Endometrium (tissue), 2 donors: ENCODE measurements around the gene TFPI.

ENCODE experiments used
- FAIRE-seq: peaks from 2 replicates; lab custom pipeline; 2012; peaks lifted over from hg19 to GRCh38; lab: Jason Lieb, UNC
- donor health status: control.
- donor health status: control.

The TFPI gene

DNA sequence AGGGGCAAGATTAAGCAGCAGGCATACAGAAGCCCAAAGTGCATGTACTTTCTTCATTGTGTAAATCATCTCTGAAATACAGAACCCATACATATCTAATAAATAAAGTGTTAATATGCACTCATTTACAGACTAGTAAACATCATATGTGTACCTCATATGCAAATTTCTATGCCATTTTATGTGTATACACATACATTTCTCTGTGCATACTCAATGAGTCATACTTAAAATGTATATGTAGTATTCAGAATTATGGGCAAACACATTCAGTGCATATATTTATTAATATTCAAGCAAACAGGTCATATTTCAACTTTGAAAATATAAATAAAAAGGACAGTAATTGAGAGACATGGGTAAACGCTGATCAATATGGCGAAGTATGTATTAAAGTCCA, 50.5 kb downstream of the TFPI start:
- FAIRE-seq = no peak

GRCh38 chr2:187502467-187502866, 51.8 kb downstream of the TFPI start:
- FAIRE-seq = no peak

- no peak for FAIRE-seq
These were observed 53.5 kb downstream of the TFPI start for GRCh38 chr2:187500585-187501359.

- peak; percentile 93 for FAIRE-seq
These were observed 54.2 kb downstream of the TFPI start for GRCh38 chr2:187499941-187500532.

- FAIRE-seq = peak; percentile 93
These were observed 56.3 kb downstream of the TFPI start for GRCh38 chr2:187497858-187498463.

- no peak for FAIRE-seq
These were observed 57.1 kb downstream of the TFPI start for GRCh38 chr2:187497140-187497539.

DNA sequence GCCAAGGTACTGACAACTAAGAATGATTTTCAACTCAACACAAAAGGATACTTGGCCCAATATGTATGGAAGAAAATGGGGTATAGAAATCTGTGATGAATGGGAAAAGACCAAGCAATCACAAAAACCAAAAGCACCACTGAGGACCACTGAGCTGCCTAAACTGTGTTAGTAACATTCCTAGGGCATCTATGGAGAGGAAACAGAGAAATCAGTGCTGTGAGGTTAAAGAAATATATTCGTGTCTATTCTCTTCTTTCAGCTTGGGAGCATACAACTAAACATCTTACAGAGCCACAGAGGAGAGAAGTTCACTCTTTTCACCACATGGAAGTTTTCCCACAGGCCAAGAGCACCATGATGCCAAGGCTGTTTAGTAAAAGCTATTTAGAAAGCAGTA, 58.9 kb downstream of the TFPI start:
- no peak for FAIRE-seq

DNA sequence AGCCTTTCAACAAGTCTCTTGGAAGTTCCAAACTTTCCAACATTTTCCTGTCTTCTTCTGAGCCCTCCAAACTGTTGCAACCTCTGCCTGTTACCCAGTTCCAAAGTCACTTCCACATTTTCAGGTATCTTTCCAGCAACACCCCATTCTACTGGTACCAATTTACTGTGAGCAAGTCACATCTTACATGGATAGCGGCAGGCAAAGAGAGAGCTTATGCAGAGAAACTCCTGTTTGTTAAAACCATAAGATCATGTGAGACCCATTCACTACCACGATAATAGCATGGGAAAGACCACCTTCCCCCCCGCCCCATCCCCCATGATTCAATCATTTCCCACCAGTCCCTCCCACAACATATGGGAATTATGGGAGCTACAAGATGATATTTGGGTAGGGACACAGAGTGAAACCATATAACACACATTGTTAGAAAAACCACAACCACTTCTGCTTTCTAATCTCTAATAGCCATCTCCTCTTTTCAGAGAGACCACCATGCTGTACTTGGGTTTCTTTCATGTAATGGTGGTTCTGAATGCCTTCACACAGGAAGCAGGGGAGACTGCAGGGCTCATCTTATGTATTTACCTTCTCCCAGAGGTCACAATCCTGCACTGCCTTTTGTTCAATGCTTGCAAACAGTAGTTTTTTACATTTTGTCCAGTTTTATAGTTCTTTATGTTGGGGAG, 60.2 kb downstream of the TFPI start:
- FAIRE-seq = no peak

- FAIRE-seq = no peak
These were observed 61.1 kb downstream of the TFPI start for GRCh38 chr2:187493180-187493579.

GRCh38 chr2:187486241-187486640, 68.0 kb downstream of the TFPI start:
- no peak for FAIRE-seq

DNA sequence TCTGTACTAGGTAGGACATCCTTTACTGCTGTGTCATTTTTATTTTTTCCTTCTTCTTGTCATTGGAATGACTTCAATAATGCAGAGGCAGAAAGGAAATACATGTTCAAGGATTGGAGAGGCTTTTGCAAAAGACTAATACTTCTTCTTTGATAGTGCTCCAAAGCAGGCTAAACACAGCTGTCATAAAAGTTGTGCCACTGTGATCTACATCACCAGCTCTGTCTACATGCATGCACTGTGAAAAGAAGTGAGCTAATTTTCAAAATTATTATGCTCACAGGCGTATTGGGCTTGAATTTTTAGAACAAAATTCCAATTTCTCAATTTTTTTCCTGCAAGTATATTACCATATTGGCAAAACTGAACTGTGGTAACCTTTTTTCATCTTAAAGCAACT, 68.7 kb downstream of the TFPI start:
- FAIRE-seq = no peak

DNA sequence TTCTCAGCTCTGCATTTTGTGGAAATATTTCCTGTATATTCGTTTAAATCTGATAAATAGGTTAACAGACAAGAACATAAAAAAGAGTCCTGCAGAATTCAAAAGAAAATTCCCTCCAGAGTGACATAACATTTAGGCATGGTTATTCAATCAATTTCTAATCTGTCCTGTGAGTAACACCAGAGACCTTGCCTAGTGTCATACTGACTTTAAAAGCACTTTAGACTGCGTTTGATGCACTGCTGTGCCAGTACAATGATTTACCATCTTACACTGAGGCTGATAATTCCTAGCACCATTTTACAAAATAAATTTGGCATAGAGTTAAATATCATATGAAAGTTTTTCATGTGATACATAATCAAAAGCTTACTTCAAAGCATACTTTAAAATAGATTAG, 70.7 kb downstream of the TFPI start:
- no peak for FAIRE-seq

DNA sequence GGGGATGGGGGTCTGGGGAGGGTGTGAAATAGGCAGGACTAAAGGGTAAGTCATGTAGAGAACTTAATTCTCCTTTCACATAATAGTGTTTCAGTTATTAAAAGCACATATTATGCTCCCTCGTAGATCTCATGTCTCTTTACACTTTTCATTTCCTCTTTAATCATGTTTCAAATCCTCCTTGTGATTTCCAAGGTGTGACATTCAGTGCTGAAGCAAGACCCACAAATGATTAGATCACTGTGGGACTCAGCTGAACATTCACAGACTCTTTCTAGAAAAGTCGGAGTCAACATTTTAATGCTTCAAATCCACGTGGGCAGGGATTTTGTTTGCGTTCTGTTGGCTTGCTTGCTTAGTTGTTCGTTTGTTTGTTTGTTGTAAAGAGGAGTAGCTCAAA, 71.4 kb downstream of the TFPI start:
- no peak for FAIRE-seq

- FAIRE-seq = no peak
These were observed 72.7 kb downstream of the TFPI start for GRCh38 chr2:187481543-187481942.

DNA sequence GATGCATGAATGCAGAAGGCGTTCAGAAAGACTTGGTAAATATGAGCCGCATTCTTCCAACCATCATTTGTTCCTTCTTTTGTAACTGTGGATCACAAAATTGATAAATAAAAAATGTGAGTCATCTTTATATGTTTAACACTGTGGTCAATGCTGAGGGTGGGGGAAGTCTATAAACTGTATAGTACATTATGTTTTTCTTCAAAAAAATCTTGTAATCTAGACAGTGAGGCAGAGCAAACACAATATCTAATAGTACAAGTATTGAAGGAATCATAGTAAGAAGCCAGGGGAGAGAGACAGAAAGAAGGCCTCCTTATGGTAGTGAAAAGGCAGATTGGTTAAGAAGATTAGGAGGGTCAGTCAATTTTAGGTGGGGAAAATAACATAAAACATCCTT, 75.5 kb downstream of the TFPI start:
- no peak for FAIRE-seq

DNA sequence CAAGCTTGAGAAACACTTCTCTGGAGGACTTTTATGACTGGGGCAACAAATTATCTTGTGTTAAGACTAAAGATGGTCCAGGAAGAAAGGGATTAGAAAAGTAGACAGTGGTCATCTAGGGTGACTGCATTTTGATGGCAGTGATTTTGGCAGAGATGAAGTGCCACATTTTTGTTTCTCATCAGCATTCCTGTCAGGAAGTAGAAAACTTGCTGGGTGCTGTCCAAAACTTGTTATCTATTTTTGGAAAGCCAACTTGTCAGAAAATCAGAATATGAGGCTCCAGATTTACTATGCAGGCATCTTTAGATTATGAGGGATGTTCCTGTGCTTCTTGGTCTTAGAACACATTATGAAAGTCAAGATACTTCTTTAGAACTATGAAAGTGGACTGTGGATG, 77.2 kb downstream of the TFPI start:
- FAIRE-seq = no peak

DNA sequence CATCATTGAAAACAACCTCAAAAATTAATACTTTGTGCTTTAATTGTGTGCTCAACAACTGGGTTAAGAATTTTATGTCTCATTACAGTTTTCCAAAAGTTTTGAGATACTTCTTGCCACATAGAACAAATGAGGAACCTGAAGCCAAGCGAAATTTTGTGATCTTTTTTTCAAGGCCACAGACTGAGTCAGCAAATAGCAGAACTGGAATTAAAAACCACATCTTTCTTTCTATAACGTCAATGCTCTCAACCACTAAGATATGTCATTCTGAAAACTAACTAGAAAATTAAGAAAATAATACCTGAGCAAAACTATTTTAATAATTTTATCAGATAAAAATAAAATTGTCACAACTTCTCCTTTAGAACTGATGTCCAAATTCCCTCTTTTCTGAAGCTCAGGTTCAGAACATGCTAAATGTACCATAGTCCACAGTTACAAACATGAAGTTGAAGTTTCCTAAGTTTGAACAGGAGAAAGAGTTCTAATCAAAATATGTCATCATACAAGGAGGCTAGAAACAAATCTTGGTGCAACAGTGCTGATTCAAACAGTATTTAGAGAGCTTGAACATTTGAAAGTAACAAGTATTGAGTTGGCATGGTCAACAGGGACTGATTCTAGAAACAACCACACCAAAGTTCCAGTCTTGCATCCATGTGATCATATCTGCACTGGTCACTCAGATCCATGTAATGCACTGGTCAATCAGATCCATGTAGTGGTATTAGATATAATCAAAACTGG, 78.6 kb downstream of the TFPI start:
- no peak for FAIRE-seq

DNA sequence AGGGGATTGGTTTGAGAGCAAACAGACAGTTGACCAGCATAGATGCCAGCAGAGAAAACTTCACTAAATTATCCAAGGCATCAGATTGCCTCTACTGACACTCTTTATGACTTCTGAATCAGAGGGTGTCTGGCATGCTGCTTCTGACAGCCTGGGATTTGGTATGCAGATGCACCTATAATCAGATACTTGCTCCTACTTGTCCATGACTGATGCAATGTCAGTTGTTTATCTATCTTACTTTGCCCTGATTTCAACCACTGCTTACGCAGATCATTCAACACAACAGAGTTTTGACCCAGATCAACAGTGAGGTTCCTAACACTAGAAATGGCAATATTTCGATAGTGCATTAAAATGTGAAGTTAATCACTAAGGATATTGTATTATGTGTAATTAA, 83.5 kb downstream of the TFPI start:
- no peak for FAIRE-seq

GRCh38 chr2:187469538-187469937, 84.7 kb downstream of the TFPI start:
- no peak for FAIRE-seq

DNA sequence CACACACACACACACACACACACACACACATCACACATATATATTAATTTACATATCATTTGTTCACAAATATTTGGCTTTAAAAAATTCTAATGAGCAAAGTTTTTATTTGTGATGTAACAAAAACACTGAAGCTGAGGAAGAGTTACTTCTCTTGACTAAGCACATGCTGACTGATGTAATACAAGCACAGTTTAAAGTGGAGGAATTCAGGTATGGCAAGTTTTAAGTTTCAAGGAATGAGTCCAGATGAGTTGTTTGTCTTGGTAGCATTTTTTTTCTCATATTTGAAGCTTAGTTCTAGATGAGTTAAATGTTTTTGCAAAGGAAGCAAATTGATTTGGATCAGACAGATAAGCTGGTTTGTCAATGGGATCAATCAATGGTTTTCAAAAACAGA, 86.0 kb downstream of the TFPI start:
- FAIRE-seq = no peak

DNA sequence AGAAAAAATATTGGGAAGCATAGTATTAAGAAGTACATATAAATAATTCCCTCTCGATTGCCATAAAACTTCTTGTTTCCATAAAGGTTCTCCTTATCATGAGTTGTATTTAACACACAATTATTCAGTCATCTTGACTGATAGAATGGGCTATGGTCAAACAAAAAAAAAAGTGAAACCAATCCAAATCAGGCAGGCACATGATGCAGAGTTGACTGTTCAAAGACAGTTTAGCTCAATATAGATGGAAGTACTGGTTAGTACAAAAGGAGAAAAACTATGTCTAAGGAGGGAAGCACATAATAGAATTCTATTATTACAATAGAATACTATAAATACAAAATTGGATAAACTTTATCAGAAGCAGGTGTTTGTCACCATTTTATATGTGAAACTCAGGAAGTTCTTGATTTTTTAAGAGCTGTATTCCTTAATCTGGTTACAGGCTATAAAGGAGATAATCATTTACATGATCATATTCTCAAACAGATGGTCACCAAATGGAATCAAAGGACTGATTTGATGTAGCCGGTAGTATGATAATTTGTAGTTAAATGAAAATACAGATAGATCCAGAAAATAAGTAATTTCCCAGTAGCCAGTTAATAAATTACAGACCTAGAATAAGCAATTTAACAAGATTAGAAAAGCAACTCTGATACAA, 88.0 kb downstream of the TFPI start:
- FAIRE-seq = peak; percentile 64

- FAIRE-seq = no peak
These were observed 91.4 kb downstream of the TFPI start for GRCh38 chr2:187462839-187463238.
